ENCODE results near the gene SPACA1.
"Not testable (repeated sequence)": the region's sequence is repeated elsewhere in the genome, so short reads cannot be mapped to it uniquely, and the experiment has no call there.

Gene SPACA1
- total RNA-seq, result 0 to 1.1 (median 0) reads per million in 17 experiments

- DNase-seq, result no peak
Observed at GRCh38 chr6:88047510-88048150, at the start of gene SPACA1. SPACA1 (plus strand) TSS chr6:88047841; CDS start chr6:88047906, 65 bp downstream.

GRCh38 chr6:88000713-88001112 lies 46.9 kb upstream of the SPACA1 start:
- DNase-seq, result no peak

GRCh38 chr6:88001279-88001678 lies 46.4 kb upstream of the SPACA1 start:
- DNase-seq, result not testable (repeated sequence)

- DNase-seq, result peak in 1 of 4 experiments; percentile 10
Observed at GRCh38 chr6:88004707-88005106, 42.9 kb upstream of the SPACA1 start.

- no peak for DNase-seq
Observed at GRCh38 chr6:88006557-88006956, 41.1 kb upstream of the SPACA1 start.

GRCh38 chr6:88008411-88008810 lies 39.2 kb upstream of the SPACA1 start:
- DNase-seq, result no peak

GRCh38 chr6:88008831-88009231 lies 38.8 kb upstream of the SPACA1 start:
- DNase-seq, result peak in 1 of 4 experiments; percentile 3

GRCh38 chr6:88013015-88013414 lies 34.6 kb upstream of the SPACA1 start:
- no peak for DNase-seq

- peak in 1 of 4 experiments; percentile 4 for DNase-seq
Observed at GRCh38 chr6:88013554-88013953, 34.1 kb upstream of the SPACA1 start.

- DNase-seq, result no peak
Observed at GRCh38 chr6:88020439-88020838, 27.2 kb upstream of the SPACA1 start.

- DNase-seq, result no peak
Observed at GRCh38 chr6:88024696-88025095, 22.9 kb upstream of the SPACA1 start.

- DNase-seq, result no peak
Observed at GRCh38 chr6:88031550-88031949, 16.1 kb upstream of the SPACA1 start.

- no peak for DNase-seq
Observed at GRCh38 chr6:88044530-88044929, 3.1 kb upstream of the SPACA1 start.

- no peak for DNase-seq
Observed at GRCh38 chr6:88045521-88046136, 2.0 kb upstream of the SPACA1 start.

GRCh38 chr6:88048578-88048977 lies 937 bp downstream of the SPACA1 start:
- DNase-seq, result no peak

- no peak for DNase-seq
Observed at GRCh38 chr6:88050140-88050818, 2.6 kb downstream of the SPACA1 start.

GRCh38 chr6:88059191-88059590 lies 11.6 kb downstream of the SPACA1 start:
- no peak for DNase-seq

GRCh38 chr6:88062376-88062775 lies 14.7 kb downstream of the SPACA1 start:
- DNase-seq, result no peak

- no peak for DNase-seq
Observed at GRCh38 chr6:88072462-88072861, 24.8 kb downstream of the SPACA1 start.

- no peak for DNase-seq
Observed at GRCh38 chr6:88074791-88075190, 27.1 kb downstream of the SPACA1 start.

GRCh38 chr6:88077305-88077704 lies 29.7 kb downstream of the SPACA1 start:
- DNase-seq, result no peak

- DNase-seq, result no peak
Observed at GRCh38 chr6:88086792-88087191, 39.2 kb downstream of the SPACA1 start.

GRCh38 chr6:88089708-88090107 lies 42.1 kb downstream of the SPACA1 start:
- DNase-seq, result no peak

All from suppressor macrophage (primary cell).